HepG2 (cell line): ENCODE measurements around the gene POLH. TPM values are rescaled to one million over a fixed set of nuclear protein-coding genes. Genes with fewer than 3 reads are reported as not detected.
A peak's percentile ranks its signal among the peaks of the same experiment; 100 is the strongest.

Experiments
- ARNT ChIP-seq: fragments of 450-650 bp; IDR thresholded peaks from 2 replicates; pipeline ENCODE4 v1.6.1; 2017
- FOSL2 ChIP-seq: sonication (generic); formaldehyde crosslinking; IDR thresholded peaks from 2 replicates; pipeline ENCODE4 v1.4.0; 2020; ENCODE audit warnings: missing genetic modification reagents
- KLF16 ChIP-seq, 2 experiments: sonication (generic) in 1 of 2; formaldehyde crosslinking in 1 of 2; IDR thresholded peaks; 2 replicates each; pipeline versions ENCODE4 v1.6.1 to v1.8.0; 2016 to 2023; ENCODE audit warnings: missing genetic modification reagents in 2 of 2, missing compliant biosample characterization in 1 of 2
- PRPF4 ChIP-seq: fragments of 200-400 bp; formaldehyde crosslinking; IDR thresholded peaks from 2 replicates; pipeline ENCODE4 v1.6.1; 2016; ENCODE audit warnings: low read length, low read depth; ENCODE audit not compliant: poor library complexity, severe bottlenecking
- RARG ChIP-seq: sonication (generic); formaldehyde crosslinking; IDR thresholded peaks from 2 replicates; pipeline ENCODE4 v1.4.0; 2020; ENCODE audit warnings: low read depth, mild to moderate bottlenecking, missing genetic modification reagents
- U2AF2 ChIP-seq: fragments of 200-400 bp; formaldehyde crosslinking; IDR thresholded peaks from 2 replicates; pipeline ENCODE4 v1.6.1; 2017; ENCODE audit warnings: low read depth, mild to moderate bottlenecking, low read length
- ZBTB3 ChIP-seq: sonication (generic); formaldehyde crosslinking; IDR thresholded peaks from 2 replicates; pipeline ENCODE4 v1.4.0; 2020; ENCODE audit warnings: low read depth, mild to moderate bottlenecking, moderate library complexity, missing genetic modification reagents, borderline replicate concordance
- ZFP36L1 ChIP-seq: sonication (generic); formaldehyde crosslinking; IDR thresholded peaks from 2 replicates; pipeline ENCODE4 v1.8.0; 2022; ENCODE audit warnings: mild to moderate bottlenecking, missing genetic modification reagents, moderate library complexity
- ZHX2 ChIP-seq, 2 experiments: sonication (generic) in 1 of 2; formaldehyde crosslinking in 1 of 2; IDR thresholded peaks; 2 replicates each; pipeline versions ENCODE4 v1.6.1 to v1.9.0; 2014 to 2022; ENCODE audit warnings: antibody characterized with exemption in 1 of 2, borderline replicate concordance in 1 of 2, inconsistent platforms in 1 of 2, low read depth in 1 of 2, missing genetic modification reagents in 1 of 2
- ZNF10 ChIP-seq: sonication (generic); formaldehyde crosslinking; IDR thresholded peaks from 2 replicates; pipeline ENCODE4 v1.4.0; 2020; ENCODE audit warnings: mild to moderate bottlenecking, low read depth, missing genetic modification reagents, borderline replicate concordance
- ZNF329 ChIP-seq: sonication (generic); formaldehyde crosslinking; IDR thresholded peaks from 2 replicates; pipeline ENCODE4 v1.9.0; 2021; ENCODE audit warnings: low read depth, mild to moderate bottlenecking, missing genetic modification reagents
- ZNF503 ChIP-seq: sonication (generic); formaldehyde crosslinking; IDR thresholded peaks from 2 replicates; pipeline ENCODE4 v1.4.0; 2020; ENCODE audit warnings: missing genetic modification reagents
- ZNF572 ChIP-seq: sonication (generic); formaldehyde crosslinking; IDR thresholded peaks from 2 replicates; pipeline ENCODE4 v1.5.1; 2020; ENCODE audit warnings: mild to moderate bottlenecking, missing genetic modification reagents
- polyA plus RNA-seq, 8 experiments: library from polyadenylated mRNA; depleted of rRNA in 3 of 8; stranded (reverse) in 7 of 8; unstranded in 1 of 8; fragments of >200 nt; fragmentation: Illumina TruSeq in 4 of 8; extraction: Trizol in 4 of 8; gene quantifications; 2 replicates each; pipeline versions ENCODE4 v1.2.1 to v1.2.3, GENCODE V29; 2011 to 2016; ENCODE audit warnings: low read depth in 4 of 8, missing spikeins in 1 of 8, mixed read lengths in 1 of 8; ENCODE audit not compliant: insufficient read depth in 1 of 8
- total RNA-seq, 5 experiments: library from RNA; depleted of rRNA; stranded (reverse); fragments of >200 nt; fragmentation: Illumina TruSeq; extraction: Trizol; gene quantifications; 2 replicates each; pipeline ENCODE4 v1.2.3, GENCODE V29; 2016; ENCODE audit warnings: low read depth in 1 of 5
- TF ChIP-seq, protein P1 (sequence below): sonication (generic); formaldehyde crosslinking; IDR thresholded peaks from 2 replicates; pipeline ENCODE4 v1.5.0; 2020; ENCODE audit warnings: missing genetic modification reagents, mild to moderate bottlenecking, borderline replicate concordance
- TF ChIP-seq, protein P2 (sequence below): fragments of 450-650 bp; IDR thresholded peaks from 2 replicates; pipeline ENCODE4 v1.6.1; 2017; ENCODE audit warnings: mild to moderate bottlenecking

The POLH gene
- total and polyA plus RNA-seq, 2 of the 13 experiments (the other 11 are each of a cell fraction or from before 2014, with no cell fraction given), result 11.6 to 25.0 TPM

DNA sequence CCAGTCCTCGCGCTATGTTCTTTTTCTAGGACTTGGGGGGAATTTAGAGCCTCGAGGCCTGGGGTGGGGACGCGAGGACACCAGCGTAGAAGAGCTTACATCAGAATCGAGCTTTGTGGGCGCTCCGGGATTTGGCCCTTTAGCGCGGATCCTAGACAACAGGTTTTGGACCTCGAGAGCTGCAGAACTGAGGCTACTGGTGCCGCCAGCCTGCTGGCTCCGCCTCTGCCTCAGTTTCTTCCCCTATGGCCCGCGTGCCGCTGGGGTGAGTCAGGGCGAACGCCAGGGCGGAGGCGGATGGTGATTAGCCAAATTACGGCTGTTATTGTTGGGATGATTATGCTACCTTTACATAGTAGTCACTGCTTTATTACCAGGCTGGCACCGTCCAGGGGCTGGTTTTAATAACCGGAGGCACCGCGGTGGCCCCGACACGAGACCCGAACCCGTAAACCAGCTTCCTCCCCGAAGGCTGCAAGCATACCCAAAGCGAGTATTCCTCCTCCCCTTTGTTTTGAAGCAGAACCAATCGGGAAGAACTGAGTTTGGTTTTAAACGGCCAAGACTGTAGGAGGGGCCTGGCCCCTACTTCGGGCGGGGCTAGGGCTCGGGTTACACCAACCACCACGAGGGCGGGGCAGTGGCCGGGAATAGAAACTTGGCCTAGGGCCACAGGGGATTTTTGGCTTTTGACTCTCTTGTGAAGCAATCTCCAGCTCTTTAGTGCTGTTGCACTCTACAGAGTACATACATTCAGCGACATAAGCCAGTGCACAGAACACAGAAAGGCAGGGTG is 53.7 kb downstream of the POLH start (continued):
- TF ChIP-seq ZNF10 (no peak), FOSL2 (CRISPR knock-in tag) (peak; percentile 49; the same call in 1 of the 2 replicates), ZNF329 (no peak), ZFP36L1 (CRISPR knock-in tag) (no peak; the same call in 1 of the 2 replicates), ZBTB3 (CRISPR knock-in tag) (no peak), KLF16 (CRISPR knock-in tag; IDR thresholded peaks at IDR 0.05) (peak in 1 of 2 experiments; percentile 72; a peak in 1 of 4 replicates), PRPF4 (no peak), ARNT (no peak), U2AF2 (no peak), ZHX2 (IDR thresholded peaks at IDR 0.05; ENCODE audit: low read depth) (no peak), ZHX2 (CRISPR knock-in tag; IDR thresholded peaks at IDR 0.05; ENCODE audit: borderline replicate concordance) (0 out of 2 replicates have a peak, but pooled peaks have one; percentile 76), ZNF572 (CRISPR knock-in tag) (peak; percentile 29; the same call in 1 of the 2 replicates), RARG (CRISPR knock-in tag) (no peak), ZNF503 (CRISPR knock-in tag) (peak; percentile 82)
- TF ChIP-seq, protein P1, sequence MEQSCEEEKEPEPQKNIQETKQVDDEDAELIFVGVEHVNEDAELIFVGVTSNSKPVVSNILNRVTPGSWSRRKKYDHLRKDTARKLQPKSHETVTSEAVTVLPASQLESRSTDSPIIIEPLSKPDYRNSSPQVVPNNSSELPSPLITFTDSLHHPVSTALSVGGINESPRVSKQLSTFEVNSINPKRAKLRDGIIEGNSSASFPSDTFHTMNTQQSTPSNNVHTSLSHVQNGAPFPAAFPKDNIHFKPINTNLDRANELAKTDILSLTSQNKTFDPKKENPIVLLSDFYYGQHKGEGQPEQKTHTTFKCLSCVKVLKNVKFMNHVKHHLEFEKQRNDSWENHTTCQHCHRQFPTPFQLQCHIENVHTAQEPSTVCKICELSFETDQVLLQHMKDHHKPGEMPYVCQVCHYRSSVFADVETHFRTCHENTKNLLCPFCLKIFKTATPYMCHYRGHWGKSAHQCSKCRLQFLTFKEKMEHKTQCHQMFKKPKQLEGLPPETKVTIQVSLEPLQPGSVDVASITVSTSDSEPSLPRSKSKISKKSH (CRISPR knock-in tag), result peak; percentile 61; the same call in 1 of the 2 replicates
- TF ChIP-seq, protein P2, sequence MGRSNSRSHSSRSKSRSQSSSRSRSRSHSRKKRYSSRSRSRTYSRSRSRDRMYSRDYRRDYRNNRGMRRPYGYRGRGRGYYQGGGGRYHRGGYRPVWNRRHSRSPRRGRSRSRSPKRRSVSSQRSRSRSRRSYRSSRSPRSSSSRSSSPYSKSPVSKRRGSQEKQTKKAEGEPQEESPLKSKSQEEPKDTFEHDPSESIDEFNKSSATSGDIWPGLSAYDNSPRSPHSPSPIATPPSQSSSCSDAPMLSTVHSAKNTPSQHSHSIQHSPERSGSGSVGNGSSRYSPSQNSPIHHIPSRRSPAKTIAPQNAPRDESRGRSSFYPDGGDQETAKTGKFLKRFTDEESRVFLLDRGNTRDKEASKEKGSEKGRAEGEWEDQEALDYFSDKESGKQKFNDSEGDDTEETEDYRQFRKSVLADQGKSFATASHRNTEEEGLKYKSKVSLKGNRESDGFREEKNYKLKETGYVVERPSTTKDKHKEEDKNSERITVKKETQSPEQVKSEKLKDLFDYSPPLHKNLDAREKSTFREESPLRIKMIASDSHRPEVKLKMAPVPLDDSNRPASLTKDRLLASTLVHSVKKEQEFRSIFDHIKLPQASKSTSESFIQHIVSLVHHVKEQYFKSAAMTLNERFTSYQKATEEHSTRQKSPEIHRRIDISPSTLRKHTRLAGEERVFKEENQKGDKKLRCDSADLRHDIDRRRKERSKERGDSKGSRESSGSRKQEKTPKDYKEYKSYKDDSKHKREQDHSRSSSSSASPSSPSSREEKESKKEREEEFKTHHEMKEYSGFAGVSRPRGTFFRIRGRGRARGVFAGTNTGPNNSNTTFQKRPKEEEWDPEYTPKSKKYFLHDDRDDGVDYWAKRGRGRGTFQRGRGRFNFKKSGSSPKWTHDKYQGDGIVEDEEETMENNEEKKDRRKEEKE, result no peak
